HepG2 (cell line): ENCODE results near the gene SIVA1. TPM values are rescaled to one million over a fixed set of nuclear protein-coding genes. Genes with fewer than 3 reads are reported as not detected.

Experiments
- GATAD1 ChIP-seq: IDR thresholded peaks from 2 replicates; pipeline ENCODE4 v1.6.1; 2016; ENCODE audit warnings: missing genetic modification reagents, missing compliant biosample characterization
- GPN1 ChIP-seq: sonication (generic); formaldehyde crosslinking; IDR thresholded peaks from 2 replicates; pipeline ENCODE4 v1.5.1; 2020; ENCODE audit warnings: missing genetic modification reagents, borderline replicate concordance
- KLF6 ChIP-seq: IDR thresholded peaks from 2 replicates; pipeline ENCODE4 v1.8.0; 2016; ENCODE audit warnings: missing biosample characterization, missing genetic modification reagents
- NFE2L1 ChIP-seq: sonication (generic); formaldehyde crosslinking; IDR thresholded peaks from 2 replicates; pipeline ENCODE4 v1.4.0; 2020; ENCODE audit warnings: missing genetic modification reagents, mild to moderate bottlenecking, borderline replicate concordance
- SSRP1 ChIP-seq: IDR thresholded peaks from 2 replicates; pipeline ENCODE4 v1.6.1; 2016; ENCODE audit warnings: control low read depth
- YEATS4 ChIP-seq: sonication (generic); formaldehyde crosslinking; IDR thresholded peaks from 2 replicates; pipeline ENCODE4 v1.4.0; 2020; ENCODE audit warnings: missing genetic modification reagents, borderline replicate concordance
- ZFY ChIP-seq: sonication (generic); formaldehyde crosslinking; IDR thresholded peaks from 2 replicates; pipeline ENCODE4 v1.4.0; 2020; ENCODE audit warnings: missing genetic modification reagents
- ZNF230 ChIP-seq: sonication (generic); formaldehyde crosslinking; IDR thresholded peaks from 2 replicates; pipeline ENCODE4 v1.4.0; 2020; ENCODE audit warnings: mild to moderate bottlenecking, missing genetic modification reagents
- ZNF281 ChIP-seq: sonication (generic); formaldehyde crosslinking; IDR thresholded peaks from 2 replicates; pipeline ENCODE4 v1.4.0; 2020; ENCODE audit warnings: missing genetic modification reagents, borderline replicate concordance
- ZNF546 ChIP-seq: sonication (generic); formaldehyde crosslinking; conservative IDR thresholded peaks from 2 replicates; pipeline ENCODE4 v1.8.1; 2023; ENCODE audit warnings: mild to moderate bottlenecking, missing genetic modification reagents
- ZNF598 ChIP-seq: sonication (generic); formaldehyde crosslinking; IDR thresholded peaks from 2 replicates; pipeline ENCODE4 v1.5.1; 2020; ENCODE audit warnings: mild to moderate bottlenecking, missing genetic modification reagents, borderline replicate concordance
- ZNF674 ChIP-seq: sonication (generic); formaldehyde crosslinking; IDR thresholded peaks from 2 replicates; pipeline ENCODE4 v1.5.0; 2020; ENCODE audit warnings: low read depth, mild to moderate bottlenecking, missing genetic modification reagents
- polyA plus RNA-seq, 8 experiments: library from polyadenylated mRNA; depleted of rRNA in 3 of 8; stranded (reverse) in 7 of 8; unstranded in 1 of 8; fragments of >200 nt; fragmentation: Illumina TruSeq in 4 of 8; extraction: Trizol in 4 of 8; gene quantifications; 2 replicates each; pipeline versions ENCODE4 v1.2.1 to v1.2.3, GENCODE V29; 2011 to 2016; ENCODE audit warnings: low read depth in 4 of 8, missing spikeins in 1 of 8, mixed read lengths in 1 of 8; ENCODE audit not compliant: insufficient read depth in 1 of 8
- total RNA-seq, 5 experiments: library from RNA; depleted of rRNA; stranded (reverse); fragments of >200 nt; fragmentation: Illumina TruSeq; extraction: Trizol; gene quantifications; 2 replicates each; pipeline ENCODE4 v1.2.3, GENCODE V29; 2016; ENCODE audit warnings: low read depth in 1 of 5
- TF ChIP-seq, protein P1 (sequence below): sonication (generic); formaldehyde crosslinking; IDR thresholded peaks from 2 replicates; pipeline ENCODE4 v1.5.0; 2020; ENCODE audit warnings: mild to moderate bottlenecking, missing genetic modification reagents, borderline replicate concordance
- TF ChIP-seq, protein P2 (sequence below): sonication (generic); formaldehyde crosslinking; IDR thresholded peaks from 2 replicates; pipeline ENCODE4 v1.8.0; 2022; ENCODE audit warnings: low read depth, missing genetic modification reagents

Gene SIVA1
- total and polyA plus RNA-seq, 2 of the 13 experiments (the other 11 are each of a cell fraction or from before 2014, with no cell fraction given), result 123 to 186 TPM

DNA sequence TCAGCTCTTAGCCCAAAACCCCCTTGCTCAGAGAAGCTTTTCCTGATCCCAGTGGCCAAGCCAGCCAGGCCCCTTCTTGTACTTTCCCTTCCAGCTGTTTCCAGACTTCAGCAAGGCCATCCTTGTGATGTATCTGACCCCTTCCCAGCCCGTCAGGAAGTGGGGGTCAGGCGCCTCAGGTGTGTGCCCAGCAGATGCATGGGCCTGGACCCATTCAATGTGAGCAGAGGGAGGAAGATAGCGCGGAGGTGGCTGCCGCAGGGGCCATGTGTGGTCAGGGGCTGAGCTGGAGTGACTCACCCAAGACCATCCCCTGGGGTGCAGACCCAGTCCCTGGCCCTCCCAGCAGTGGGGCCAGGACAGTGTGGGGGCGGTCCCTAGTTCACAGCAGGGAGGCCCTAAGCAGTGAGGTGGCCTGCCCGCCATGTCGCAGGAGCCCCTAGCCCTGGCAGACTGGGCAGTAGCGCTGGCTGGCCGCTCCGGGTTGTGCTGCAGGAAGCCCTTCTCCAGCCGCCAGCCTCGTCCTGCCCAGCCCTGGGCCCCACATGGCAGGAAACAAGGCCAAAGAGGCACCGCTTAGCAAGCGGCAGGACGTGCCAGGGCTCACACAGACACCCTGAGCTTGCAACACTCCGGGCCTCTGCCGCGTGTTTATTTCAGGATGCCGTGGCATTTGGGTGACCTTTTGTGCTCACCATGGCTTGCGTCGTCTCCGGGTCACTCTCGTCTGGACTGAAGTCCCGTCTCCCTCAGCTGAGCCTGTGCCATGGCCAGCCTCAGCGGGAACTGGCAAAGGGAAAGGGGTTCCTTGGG lies 16.9 kb upstream of the SIVA1 start (continued):
- TF ChIP-seq, protein P1, sequence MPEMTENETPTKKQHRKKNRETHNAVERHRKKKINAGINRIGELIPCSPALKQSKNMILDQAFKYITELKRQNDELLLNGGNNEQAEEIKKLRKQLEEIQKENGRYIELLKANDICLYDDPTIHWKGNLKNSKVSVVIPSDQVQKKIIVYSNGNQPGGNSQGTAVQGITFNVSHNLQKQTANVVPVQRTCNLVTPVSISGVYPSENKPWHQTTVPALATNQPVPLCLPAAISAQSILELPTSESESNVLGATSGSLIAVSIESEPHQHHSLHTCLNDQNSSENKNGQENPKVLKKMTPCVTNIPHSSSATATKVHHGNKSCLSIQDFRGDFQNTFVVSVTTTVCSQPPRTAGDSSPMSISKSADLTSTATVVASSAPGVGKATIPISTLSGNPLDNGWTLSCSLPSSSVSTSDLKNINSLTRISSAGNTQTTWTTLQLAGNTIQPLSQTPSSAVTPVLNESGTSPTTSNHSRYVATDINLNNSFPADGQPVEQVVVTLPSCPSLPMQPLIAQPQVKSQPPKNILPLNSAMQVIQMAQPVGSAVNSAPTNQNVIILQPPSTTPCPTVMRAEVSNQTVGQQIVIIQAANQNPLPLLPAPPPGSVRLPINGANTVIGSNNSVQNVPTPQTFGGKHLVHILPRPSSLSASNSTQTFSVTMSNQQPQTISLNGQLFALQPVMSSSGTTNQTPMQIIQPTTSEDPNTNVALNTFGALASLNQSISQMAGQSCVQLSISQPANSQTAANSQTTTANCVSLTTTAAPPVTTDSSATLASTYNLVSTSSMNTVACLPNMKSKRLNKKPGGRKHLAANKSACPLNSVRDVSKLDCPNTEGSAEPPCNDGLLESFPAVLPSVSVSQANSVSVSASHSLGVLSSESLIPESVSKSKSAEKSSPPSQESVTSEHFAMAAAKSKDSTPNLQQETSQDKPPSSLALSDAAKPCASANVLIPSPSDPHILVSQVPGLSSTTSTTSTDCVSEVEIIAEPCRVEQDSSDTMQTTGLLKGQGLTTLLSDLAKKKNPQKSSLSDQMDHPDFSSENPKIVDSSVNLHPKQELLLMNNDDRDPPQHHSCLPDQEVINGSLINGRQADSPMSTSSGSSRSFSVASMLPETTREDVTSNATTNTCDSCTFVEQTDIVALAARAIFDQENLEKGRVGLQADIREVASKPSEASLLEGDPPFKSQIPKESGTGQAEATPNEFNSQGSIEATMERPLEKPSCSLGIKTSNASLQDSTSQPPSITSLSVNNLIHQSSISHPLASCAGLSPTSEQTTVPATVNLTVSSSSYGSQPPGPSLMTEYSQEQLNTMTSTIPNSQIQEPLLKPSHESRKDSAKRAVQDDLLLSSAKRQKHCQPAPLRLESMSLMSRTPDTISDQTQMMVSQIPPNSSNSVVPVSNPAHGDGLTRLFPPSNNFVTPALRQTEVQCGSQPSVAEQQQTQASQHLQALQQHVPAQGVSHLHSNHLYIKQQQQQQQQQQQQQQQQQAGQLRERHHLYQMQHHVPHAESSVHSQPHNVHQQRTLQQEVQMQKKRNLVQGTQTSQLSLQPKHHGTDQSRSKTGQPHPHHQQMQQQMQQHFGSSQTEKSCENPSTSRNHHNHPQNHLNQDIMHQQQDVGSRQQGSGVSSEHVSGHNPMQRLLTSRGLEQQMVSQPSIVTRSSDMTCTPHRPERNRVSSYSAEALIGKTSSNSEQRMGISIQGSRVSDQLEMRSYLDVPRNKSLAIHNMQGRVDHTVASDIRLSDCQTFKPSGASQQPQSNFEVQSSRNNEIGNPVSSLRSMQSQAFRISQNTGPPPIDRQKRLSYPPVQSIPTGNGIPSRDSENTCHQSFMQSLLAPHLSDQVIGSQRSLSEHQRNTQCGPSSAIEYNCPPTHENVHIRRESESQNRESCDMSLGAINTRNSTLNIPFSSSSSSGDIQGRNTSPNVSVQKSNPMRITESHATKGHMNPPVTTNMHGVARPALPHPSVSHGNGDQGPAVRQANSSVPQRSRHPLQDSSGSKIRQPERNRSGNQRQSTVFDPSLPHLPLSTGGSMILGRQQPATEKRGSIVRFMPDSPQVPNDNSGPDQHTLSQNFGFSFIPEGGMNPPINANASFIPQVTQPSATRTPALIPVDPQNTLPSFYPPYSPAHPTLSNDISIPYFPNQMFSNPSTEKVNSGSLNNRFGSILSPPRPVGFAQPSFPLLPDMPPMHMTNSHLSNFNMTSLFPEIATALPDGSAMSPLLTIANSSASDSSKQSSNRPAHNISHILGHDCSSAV (CRISPR knock-in tag), result peak; percentile 38; the same call in 1 of the 2 replicates
- TF ChIP-seq ZFY (CRISPR knock-in tag) (peak; percentile 79), GATAD1 (peak; percentile 68; the same call in 1 of the 2 replicates), ZNF674 (CRISPR knock-in tag) (0 out of 2 replicates have a peak, but pooled peaks have one; percentile 21), ZNF598 (CRISPR knock-in tag) (peak; percentile 81; the same call in 1 of the 2 replicates), SSRP1 (no peak), ZNF230 (peak; percentile 81; the same call in 1 of the 2 replicates), ZNF281 (CRISPR knock-in tag) (peak; percentile 39; the same call in 1 of the 2 replicates), YEATS4 (CRISPR knock-in tag) (peak; percentile 87; the same call in 1 of the 2 replicates), GPN1 (CRISPR knock-in tag) (no peak), KLF6 (CRISPR knock-in tag) (peak; percentile 66; the same call in 1 of the 2 replicates), NFE2L1 (CRISPR knock-in tag) (peak; percentile 72; the same call in 1 of the 2 replicates), ZNF546 (peak; percentile 48; the same call in 1 of the 2 replicates)
- TF ChIP-seq, protein P2, sequence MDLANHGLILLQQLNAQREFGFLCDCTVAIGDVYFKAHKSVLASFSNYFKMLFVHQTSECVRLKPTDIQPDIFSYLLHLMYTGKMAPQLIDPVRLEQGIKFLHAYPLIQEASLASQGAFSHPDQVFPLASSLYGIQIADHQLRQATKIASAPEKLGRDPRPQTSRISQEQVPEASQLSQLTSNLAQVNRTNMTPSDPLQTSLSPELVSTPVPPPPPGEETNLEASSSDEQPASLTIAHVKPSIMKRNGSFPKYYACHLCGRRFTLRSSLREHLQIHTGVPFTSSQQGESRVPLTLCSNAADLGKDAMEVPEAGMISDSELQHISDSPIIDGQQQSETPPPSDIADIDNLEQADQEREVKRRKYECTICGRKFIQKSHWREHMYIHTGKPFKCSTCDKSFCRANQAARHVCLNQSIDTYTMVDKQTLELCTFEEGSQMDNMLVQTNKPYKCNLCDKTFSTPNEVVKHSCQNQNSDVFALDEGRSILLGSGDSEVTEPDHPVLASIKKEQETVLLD, result peak; percentile 77
